Posterior cingulate gyrus (tissue), 11 donors: Measurements from ENCODE around the gene SRRM3.
A peak's percentile ranks its signal among the peaks of the same experiment; 100 is the strongest.
"Not testable (repeated sequence)": the region's sequence is repeated elsewhere in the genome, so short reads cannot be mapped to it uniquely, and the experiment has no call there.

ENCODE experiments used
- DNase-seq, 10 donors: peaks; one replicate each; pipeline versions ENCODE4 v3.0.0 to v3.0.0-alpha.2; 2020 to 2021; ENCODE audit warnings: mixed read lengths in 3 of 10
- intact Hi-C: fragments of 100-400 bp; cut with DNase I; formaldehyde crosslinking; loops from one replicate; pipeline ENCODE4 v1.15.1; 2023

SRRM3 gene

GRCh38 chr7:76328389-76328788 is 126.7 kb downstream of the SRRM3 start:
- intact Hi-C loops: no loop called here
- DNase-seq: peak in 3 of 10 donors; percentile 35 to 88 (median 38)

DNA sequence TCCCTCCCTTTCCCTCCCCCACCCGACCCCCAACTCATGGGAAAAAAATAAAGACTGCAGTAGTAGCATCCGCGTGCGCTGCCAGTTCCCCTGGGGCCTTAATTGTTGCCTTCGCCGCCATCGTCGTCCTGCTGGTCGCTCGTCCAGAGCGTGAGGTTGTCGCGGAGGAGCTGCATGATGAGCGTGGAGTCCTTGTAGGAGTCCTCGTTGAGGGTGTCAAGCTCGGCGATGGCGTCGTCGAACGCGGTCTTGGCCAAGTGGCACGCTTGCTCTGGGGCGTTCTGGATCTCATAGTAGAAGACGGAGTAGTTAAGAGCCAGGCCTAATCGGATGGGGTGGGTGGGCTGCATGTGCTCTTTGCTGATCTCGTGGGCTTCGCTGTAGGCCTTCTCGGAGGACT is 127.8 kb downstream of the SRRM3 start:
- intact Hi-C loops: no loop called here
- DNase-seq: peak in 1 of 10 donors; percentile 72

- intact Hi-C loops: no loop called here
Observed at GRCh38 chr7:76330261-76330660, 128.6 kb downstream of the SRRM3 start.

GRCh38 chr7:76330673-76331072 is 129.0 kb downstream of the SRRM3 start:
- intact Hi-C loops: no loop called here
- peak in 1 of 10 donors; percentile 12 for DNase-seq

More at GRCh38 chr7:76330261-76330660, 128.6 kb downstream of the SRRM3 start:
- peak in 1 of 10 donors; percentile 2 for DNase-seq

- intact Hi-C loops: no loop called here
- peak in 1 of 10 donors; percentile 16 for DNase-seq
Observed at GRCh38 chr7:76332078-76332477, 130.4 kb downstream of the SRRM3 start.

DNA sequence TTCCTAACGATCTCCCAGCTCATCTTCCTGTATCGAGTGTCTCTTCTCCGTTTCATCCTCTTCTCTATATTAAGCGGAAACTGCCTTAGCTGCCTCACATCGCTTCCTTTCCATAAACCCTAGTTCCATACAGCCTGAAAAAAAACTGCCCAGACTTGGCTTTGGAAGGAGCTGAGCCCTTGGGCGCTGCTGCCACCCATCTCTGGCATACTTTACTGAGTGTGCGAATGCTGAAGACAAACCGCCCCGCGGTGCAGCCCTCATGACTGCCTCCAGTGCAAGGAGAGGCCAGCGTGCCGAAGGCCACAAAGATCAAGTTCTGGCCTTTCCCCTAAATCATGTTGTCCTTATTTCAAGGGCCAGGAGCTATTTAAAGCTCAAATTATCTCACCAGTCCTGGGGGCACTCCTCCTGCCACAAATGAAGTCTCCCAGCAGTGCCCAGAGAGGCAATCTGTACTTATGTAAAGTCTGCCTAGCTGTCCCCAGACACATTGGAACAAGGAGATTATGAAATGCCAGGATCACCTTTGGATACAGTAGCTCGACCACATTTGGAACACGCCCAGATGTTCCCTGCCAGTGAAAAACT is 131.9 kb downstream of the SRRM3 start:
- intact Hi-C loops: no loop called here
- DNase-seq: peak in 2 of 10 donors; percentile 76 to 79

DNA sequence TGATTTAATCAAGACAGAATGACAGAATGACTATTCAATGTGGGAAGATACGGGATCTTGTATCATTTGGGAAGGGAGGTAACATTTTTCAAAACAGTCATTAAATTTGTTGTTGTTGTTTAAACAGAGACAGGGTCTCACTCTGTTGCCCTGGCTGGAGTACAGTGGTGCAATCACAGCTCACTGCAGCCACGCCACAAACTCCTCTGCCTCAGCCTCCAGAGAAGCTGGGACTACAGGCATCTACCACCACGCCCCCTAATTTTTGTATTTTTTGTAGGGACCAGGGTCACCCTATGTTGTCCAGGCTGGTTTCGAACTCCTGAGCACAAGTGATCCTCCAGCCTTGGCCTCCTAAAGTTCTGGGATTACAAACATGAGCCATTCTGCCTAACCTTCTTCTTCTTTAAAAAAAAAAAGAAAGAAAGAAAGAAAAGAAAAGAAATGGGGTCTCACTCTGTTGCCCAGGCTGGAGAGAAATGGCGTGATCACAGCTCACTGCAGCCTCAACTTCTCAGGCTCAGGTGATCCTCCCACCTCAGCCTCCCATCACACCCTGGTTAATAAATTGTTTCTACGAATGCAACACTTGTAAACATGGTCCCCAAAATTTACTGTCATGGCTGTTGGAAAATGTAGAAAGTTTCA is 132.7 kb downstream of the SRRM3 start:
- intact Hi-C loops: no loop called here
- DNase-seq: peak in 1 of 10 donors; percentile 38

GRCh38 chr7:76335417-76335816 is 133.7 kb downstream of the SRRM3 start:
- intact Hi-C loops, DNase-seq: not testable (repeated sequence)

GRCh38 chr7:76336094-76336493 is 134.4 kb downstream of the SRRM3 start:
- intact Hi-C loops: no loop called here
- no peak for DNase-seq
